ENCODE measurements around the gene PAXX.

The PAXX gene

DNA sequence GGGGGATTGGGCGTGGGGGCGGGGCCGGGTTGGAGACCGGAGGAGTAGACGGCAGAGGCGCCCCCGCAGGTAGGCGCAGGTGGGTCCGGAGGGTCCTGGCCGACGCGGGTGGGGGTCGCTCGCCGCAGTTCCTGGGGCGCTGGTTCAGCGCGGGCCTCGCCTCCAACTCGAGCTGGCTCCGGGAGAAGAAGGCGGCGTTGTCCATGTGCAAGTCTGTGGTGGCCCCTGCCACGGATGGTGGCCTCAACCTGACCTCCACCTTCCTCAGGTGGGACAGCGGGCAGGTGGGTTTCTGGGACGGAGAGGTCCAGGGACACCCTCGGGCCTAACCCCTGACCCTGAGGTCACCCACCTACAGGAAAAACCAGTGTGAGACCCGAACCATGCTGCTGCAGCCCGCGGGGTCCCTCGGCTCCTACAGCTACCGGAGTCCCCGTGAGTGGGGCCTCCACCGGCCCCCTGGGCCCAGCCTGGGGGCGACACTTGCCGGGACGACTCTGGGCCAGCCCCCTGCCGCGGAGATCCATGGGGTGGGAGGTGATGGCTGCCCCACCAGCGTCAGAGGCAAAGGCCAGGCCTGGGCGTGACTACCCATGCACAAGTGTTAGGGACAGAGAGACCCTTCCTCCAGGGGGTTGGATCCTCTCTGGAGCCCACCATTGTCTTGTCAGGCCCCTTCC lies 13.2 kb upstream of the PAXX start:
- POLR2A ChIA-PET: interaction anchor here (0.6 to 1.0 kb wide), 2 partner anchors 13 to 28 kb away, joined by 3 to 5 read pairs; partner anchors contain the start of gene PAXX
- DNase-seq (ENCODE audit: extremely low spot score): no peak
- TF ChIP-seq, protein P1, sequence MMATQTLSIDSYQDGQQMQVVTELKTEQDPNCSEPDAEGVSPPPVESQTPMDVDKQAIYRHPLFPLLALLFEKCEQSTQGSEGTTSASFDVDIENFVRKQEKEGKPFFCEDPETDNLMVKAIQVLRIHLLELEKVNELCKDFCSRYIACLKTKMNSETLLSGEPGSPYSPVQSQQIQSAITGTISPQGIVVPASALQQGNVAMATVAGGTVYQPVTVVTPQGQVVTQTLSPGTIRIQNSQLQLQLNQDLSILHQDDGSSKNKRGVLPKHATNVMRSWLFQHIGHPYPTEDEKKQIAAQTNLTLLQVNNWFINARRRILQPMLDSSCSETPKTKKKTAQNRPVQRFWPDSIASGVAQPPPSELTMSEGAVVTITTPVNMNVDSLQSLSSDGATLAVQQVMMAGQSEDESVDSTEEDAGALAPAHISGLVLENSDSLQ (IDR thresholded peaks at IDR 0.05): no peak
- no peak for TF ChIP-seq FOXK2 (IDR thresholded peaks at IDR 0.05)
- CTCF ChIA-PET: interaction anchor here (1.1 kb wide), 1 partner anchor 31 kb away, joined by 3 read pairs; no protein-coding TSS in a partner anchor

DNA sequence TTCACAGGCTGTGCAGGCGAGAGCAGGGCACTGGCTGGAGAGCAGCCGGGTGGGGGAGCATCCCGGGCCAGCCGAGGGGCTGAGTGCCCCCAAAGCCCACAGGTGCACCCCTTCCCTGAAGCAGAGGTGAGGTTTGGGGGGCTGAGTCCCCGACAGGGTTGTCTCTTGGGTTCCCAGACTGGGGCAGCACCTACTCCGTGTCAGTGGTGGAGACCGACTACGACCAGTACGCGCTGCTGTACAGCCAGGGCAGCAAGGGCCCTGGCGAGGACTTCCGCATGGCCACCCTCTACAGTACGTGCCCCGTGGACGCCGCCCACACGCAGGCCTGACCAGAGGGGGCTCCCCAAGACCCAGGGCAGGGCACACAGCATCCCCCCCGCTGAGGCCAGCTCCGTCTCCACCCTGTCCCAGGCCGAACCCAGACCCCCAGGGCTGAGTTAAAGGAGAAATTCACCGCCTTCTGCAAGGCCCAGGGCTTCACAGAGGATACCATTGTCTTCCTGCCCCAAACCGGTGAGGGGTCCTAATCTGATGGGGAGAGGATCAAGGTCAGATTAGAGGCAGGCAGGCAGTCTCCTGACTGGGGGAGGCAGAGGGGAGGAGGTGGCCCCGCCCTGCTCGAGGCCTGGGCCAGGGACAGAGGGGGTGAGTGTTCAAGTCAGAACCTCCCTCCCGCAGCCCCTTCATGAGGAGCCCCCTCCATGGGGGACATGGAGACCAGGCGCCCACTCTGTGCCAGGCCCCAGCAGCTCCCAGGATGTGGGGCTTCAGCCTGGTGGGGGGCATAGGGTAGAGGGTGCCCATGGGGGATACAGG lies 12.2 kb upstream of the PAXX start:
- no peak for DNase-seq (ENCODE audit: extremely low spot score)
- TF ChIP-seq BHLHE40 (IDR thresholded peaks at IDR 0.05; ENCODE audit: borderline replicate concordance) (no peak), ELF4 (IDR thresholded peaks at IDR 0.05) (no peak), L3MBTL2 (conservative IDR thresholded peaks at IDR 0.05) (no peak), FOXK2 (IDR thresholded peaks at IDR 0.05) (no peak), SUZ12 (IDR thresholded peaks at IDR 0.05) (no peak)
- POLR2A ChIA-PET: no interaction called here
- CTCF ChIA-PET: no interaction called here

DNA sequence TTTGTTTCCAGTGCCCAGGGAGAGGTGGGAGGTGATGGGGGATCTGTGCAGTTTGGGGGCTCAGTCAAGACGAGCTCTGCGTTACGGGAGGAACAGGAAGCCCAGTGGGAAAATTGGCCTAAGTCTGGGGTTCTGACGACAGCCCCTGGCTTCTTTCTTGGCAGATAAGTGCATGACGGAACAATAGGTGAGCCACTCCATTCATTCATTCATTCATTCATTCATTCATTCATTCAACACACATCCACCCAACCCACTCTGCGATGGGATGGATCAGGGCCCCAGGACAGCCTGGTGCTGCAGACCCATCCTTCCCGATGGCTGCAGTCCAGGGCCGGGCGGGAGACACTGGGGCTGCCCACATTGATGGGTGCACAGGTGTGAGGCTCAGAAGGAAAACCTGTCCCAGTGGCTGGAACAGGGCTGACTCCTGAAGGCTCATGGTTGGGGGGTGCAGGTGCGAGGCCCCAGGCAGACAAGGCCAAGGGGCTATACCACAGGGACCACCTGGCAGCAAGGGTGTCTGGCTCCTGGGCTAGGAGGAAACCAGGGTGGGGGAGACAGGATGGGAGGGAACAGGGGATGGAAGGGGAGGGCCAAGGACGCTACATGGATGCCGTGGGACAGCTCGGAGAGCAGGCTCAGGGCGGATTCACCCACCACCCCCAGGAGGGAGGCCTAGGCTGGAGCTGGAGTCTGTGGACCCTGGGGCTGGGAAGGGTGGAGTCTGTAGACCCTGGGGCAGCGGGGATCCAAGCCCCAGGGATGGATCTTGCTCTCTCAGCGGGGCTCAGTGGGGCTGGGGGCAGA lies 11.3 kb upstream of the PAXX start:
- POLR2A ChIA-PET: interaction anchor here (1.7 kb wide), 1 partner anchor 11 kb away, joined by 12 read pairs; no protein-coding TSS in a partner anchor
- CTCF ChIA-PET: interaction anchor here (0.6 kb wide), 1 partner anchor 280 kb away, joined by 3 read pairs; no protein-coding TSS in a partner anchor
- no peak for DNase-seq (ENCODE audit: extremely low spot score)
- TF ChIP-seq FOXM1 (IDR thresholded peaks at IDR 0.05; ENCODE audit: borderline replicate concordance) (no peak), CTBP1 (IDR thresholded peaks at IDR 0.05; ENCODE audit: borderline replicate concordance) (no peak), SP1 (IDR thresholded peaks at IDR 0.05) (no peak), ZNF384 (IDR thresholded peaks at IDR 0.05) (no peak), HDGF (IDR thresholded peaks at IDR 0.05; ENCODE audit: borderline replicate concordance) (no peak), ARNT (IDR thresholded peaks at IDR 0.05) (no peak), L3MBTL2 (conservative IDR thresholded peaks at IDR 0.05) (no peak), LEF1 (IDR thresholded peaks at IDR 0.05; ENCODE audit: borderline replicate concordance) (no peak), FOXA1 (IDR thresholded peaks at IDR 0.05) (no peak), BHLHE40 (IDR thresholded peaks at IDR 0.05; ENCODE audit: borderline replicate concordance) (no peak), NFRKB (IDR thresholded peaks at IDR 0.05) (no peak), ELF4 (IDR thresholded peaks at IDR 0.05) (no peak), TARDBP (IDR thresholded peaks at IDR 0.05) (no peak), SUZ12 (IDR thresholded peaks at IDR 0.05) (no peak), FOXK2 (IDR thresholded peaks at IDR 0.05) (no peak)
- TF ChIP-seq, protein P1 (IDR thresholded peaks at IDR 0.05): no peak

DNA sequence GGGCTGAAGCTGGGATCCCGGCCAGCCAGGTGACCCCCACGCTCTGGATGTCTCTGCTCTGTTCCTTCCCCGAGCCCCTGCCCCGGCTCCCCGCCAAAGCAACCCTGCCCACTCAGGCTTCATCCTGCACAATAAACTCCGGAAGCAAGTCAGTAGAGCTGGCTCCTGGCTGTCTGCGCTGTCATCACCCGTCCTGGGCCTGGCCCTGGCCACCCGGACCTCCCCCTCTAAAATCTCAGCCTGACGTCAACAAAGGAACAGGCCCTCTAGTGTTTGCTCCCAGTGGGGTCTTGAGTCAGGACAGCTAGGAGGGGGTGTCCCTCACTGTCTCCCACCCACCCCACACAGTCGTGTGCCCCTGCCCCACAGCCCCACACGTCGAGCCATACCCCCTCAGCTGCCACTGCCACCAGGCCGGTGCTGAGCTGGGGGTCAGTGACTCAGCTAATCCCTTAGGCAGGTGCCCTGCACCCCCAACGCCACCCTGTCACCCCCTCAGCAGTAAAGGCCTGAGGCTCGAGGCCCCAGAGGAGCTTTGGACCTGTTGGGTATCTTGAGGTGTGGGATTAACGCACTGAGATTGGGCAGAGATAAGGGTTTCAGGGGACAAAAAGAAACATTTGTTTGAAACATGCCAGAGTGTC lies 10.5 kb upstream of the PAXX start:
- ChIA-PET POLR2A (interaction anchor here (1.6 to 1.7 kb wide), 2 partner anchors 10 to 11 kb away, joined by 5 to 12 read pairs; no protein-coding TSS in a partner anchor), CTCF (no interaction called here)
- DNase-seq (ENCODE audit: extremely low spot score): no peak
- TF ChIP-seq ZNF384 (IDR thresholded peaks at IDR 0.05) (no peak), CTBP1 (IDR thresholded peaks at IDR 0.05; ENCODE audit: borderline replicate concordance) (no peak), L3MBTL2 (conservative IDR thresholded peaks at IDR 0.05) (no peak), SUZ12 (IDR thresholded peaks at IDR 0.05) (no peak), NFRKB (IDR thresholded peaks at IDR 0.05) (no peak), ARNT (IDR thresholded peaks at IDR 0.05) (no peak), HDGF (IDR thresholded peaks at IDR 0.05; ENCODE audit: borderline replicate concordance) (no peak), FOXK2 (IDR thresholded peaks at IDR 0.05) (no peak), ELF4 (IDR thresholded peaks at IDR 0.05) (no peak), SP1 (IDR thresholded peaks at IDR 0.05) (no peak), FOXM1 (IDR thresholded peaks at IDR 0.05; ENCODE audit: borderline replicate concordance) (no peak), BHLHE40 (IDR thresholded peaks at IDR 0.05; ENCODE audit: borderline replicate concordance) (no peak), FOXA1 (IDR thresholded peaks at IDR 0.05) (no peak), LEF1 (IDR thresholded peaks at IDR 0.05; ENCODE audit: borderline replicate concordance) (no peak), TARDBP (IDR thresholded peaks at IDR 0.05) (no peak)
- TF ChIP-seq, protein P1 (IDR thresholded peaks at IDR 0.05): no peak
